Stimulated activated CD4-positive, alpha-beta T cell treated with anti-CD3 and anti-CD28 coated beads, Interleukin-2, amount 100 ng/mL, for 48 hours (primary cell): Measurements from ENCODE around the gene PIM3.
"Not testable (repeated sequence)": the region's sequence is repeated elsewhere in the genome, so short reads cannot be mapped to it uniquely, and the experiment has no call there.

Experiments
- DNase-seq, 2 donors: peaks; one replicate each; pipeline ENCODE4 v3.0.0-alpha.2; 2020

The PIM3 gene

GRCh38 chr22:49968831-49969661, 8.5 kb downstream of the PIM3 start:
- no peak for DNase-seq

DNA sequence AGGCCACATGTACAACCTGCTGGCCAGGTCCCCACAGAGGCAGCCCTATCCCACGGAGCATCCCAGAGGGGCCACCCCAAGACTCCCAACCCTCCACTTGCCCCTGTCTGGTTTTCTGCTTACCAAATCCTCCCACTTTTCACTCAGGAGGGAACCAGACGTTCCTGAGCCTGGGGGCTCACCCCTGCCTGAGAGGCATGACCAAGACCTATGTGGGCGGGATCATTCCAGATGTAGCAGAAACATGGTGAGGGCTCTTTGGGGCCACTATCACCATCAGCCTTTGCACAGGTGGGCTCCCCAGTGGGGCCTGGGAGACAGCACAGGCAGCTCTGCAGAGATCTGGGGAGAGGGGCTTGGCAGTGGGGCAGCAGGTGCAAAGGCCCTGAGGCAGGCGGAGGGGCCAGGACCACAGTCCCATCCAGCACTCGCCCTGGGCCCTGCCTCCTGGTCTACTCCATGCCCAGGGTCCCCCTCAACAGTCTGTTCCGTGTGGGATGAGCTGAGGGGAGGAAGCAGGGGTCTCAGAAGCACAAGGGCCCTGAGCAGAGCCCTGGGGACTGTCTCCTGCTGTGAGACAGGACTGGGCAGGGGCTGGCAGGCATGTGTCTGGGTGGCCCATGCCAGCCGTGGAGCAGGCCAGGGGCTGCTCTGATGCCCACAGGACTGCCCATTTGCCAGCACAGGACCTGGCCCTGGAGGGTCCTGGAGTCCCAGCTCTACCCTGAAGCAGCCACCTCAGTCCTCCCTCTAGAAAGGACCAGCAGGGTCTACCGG, 9.4 kb downstream of the PIM3 start:
- no peak for DNase-seq

DNA sequence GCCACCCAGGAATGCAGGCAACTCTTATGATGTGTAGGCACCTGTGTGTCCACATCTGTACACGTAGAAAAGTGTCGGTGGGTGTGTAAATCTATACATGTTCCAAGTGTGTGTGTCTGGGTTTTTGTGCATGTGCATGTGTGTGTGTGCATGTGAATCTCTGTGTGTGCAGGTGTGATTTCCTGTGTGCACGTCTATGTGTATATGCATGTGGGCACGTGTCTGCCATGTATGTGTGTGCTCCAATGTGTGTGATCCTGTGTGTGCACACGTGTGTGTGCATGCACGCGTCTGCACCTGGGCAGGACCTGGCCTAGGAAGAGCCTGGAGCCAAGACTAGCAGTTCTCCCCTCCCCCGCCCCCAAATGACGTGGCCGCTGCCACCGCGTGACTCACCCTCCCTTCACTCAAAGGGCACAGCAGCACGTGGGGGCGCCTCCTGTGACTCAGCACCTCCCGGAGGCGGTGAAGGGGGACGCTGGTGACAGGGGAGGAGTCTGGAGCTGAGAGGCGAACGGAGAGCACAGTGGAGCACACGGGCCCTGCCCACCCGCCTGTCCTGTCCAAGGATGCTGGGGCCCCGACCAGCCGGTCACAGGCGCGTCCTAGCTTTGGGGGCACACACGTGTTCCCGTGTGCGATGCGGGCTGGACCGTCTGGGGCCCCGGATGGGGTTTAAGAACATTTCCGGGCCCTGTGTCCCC, 10.1 kb downstream of the PIM3 start:
- DNase-seq: peak; percentile 93 to 94

DNA sequence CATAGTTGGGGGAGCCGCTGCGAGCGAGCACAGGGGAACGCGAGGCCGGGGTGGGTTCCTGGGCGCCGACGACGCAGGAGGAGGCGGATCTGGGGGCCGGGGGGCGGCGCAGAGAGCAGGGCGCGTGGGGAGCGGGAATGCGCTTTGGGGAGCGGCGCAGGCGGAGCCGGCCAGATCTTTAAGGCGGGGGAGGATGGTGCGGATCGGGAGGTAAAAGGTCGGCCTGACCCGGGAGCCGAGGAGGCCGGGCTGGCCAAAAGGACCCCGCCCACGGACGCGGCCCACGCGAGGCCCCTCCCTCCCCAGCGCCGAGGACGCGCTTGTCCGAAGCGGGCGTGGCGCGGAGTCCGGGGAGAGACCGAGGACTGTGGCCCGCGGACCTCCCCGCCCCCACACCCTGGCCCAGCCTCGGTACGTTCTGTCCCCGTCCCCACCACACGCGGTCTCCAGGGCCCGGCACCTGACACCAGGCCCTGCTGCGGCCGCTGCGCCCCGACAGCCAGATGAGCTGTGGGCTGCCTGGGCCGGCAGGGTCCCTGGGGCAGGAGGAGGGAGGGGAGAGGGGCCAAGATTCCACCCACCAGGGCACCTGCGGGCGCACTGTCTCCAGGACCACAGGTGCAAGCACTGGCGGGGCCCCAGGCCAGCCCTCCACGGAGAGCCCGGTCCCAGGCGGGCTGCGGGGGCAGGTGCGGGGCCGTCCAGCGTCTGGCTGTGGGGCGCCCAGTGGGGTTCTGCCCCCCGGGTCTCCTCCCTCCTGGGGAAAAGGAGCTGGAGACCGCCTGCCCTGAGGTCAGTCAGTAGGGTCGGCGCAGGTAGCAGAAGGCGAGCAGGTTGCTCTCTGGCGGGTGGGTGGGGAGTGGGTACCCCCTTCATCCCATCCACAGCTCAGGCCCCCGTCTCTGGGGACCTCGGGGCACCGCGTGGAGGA, 10.9 kb downstream of the PIM3 start:
- DNase-seq: peak; percentile 54 to 72

GRCh38 chr22:49972163-49973017, 11.8 kb downstream of the PIM3 start:
- no peak for DNase-seq

DNA sequence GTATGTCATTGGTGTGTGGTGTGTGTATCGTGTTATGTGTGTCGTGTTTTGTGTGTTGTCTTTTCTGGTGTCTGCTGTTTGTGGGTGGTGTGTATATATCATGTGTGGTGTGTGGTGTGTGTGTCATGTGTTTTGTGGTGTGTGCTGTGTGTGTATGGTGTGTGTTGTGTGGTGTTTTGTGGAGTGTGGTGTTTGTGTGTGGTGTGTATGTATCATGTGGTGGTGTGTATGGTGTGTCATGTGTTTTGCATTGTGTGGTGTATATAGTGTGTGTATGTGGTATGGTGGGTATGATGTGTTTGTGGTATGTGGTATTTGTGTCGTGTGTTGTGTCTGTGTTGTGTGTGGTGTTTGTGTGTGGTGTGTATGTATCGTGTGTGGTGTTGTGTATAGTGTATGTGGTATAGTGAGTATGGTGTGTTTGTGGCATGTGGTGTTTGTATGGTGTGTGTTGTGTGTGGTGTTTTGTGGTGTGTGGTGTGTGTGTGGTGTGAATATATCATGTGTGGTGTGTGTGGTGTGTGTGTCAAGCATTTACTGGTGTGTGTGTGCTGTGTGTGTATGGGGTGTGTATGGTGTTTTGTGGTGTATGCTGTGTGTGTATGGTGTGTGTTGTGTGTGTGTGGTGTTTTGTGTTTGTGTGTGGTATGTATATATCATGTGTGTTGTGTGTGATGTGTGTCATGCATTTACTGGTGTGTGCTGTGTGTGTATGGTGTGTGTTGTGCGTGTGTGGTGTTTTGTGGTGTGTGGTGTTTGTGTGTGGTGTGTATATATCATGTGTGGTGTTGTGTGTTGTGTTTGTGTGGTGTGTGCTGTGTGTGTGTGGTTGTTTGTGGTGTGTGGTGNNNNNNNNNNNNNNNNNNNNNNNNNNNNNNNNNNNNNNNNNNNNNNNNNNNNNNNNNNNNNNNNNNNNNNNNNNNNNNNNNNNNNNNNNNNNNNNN, 12.7 kb downstream of the PIM3 start:
- no peak for DNase-seq

- no peak for DNase-seq
Measured at GRCh38 chr22:49975543-49976389, 15.2 kb downstream of the PIM3 start.

- DNase-seq: no peak
Measured at GRCh38 chr22:49976439-49977175, 16.0 kb downstream of the PIM3 start.

GRCh38 chr22:49977578-49977977, 17.0 kb downstream of the PIM3 start:
- DNase-seq: no peak

GRCh38 chr22:49979587-49980264, 19.2 kb downstream of the PIM3 start:
- no peak for DNase-seq

DNA sequence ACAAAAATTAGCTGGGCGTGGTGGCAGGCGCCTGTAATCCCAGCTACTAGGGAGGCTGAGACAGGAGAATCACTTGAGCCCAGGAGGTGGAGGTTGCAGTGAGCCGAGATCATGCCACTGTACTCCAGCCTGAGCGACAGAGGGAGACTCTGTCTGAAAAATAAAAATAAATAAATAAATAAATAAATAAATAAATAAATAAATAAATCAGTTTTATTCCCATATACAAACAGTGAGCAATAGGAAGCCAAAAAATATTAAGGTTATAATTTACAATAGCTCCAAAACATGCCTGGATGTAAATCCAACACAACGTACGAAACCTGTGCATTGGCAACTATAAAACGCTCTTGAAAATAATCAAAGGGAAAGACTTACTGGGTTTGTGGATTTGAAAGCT, 21.2 kb downstream of the PIM3 start:
- not testable (repeated sequence) for DNase-seq

DNA sequence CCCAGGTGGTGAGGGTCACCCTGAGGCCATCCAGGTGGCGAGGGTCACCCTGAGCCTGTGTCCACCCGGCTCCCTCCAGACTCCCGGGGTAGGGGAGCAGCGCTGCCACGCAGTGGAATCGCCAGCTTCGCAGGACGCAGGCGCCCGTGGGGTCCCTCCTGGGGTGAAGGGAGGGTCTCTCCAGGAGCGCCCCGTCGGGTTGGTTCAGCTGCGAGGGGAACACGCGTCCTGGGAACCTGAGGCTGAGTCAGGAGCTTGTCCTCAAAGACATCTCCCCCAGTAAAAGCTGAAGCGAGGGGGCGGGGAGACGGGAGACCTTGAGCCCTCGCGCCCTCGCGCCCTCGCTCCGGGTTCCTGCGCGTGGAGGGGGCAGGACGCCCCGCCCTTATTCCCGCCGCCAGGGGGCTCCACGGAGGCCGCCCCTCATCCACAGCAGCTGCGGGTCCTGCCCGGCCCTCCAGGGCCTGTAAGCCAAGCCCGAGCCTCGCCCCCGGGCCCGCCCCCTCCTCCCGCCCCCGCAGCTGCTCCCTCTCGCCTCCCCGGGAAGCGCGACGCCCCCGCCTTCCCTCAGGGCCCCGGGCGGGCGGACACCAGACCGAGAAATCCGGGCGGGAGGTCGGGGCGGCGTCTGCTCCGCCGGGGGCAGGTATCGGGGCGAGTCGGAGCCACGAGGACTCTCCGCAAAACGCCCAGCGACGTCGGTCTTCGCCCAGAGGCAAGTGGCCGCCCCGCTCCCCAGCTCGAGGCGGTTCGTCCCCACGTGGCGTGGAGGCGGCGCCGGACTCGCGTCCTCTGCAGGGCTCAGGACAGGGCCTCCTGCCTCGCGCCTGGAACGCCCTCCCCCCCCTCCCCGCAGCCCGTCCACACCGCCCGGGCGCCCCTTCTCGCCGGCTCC, 22.8 kb downstream of the PIM3 start:
- DNase-seq: no peak

DNA sequence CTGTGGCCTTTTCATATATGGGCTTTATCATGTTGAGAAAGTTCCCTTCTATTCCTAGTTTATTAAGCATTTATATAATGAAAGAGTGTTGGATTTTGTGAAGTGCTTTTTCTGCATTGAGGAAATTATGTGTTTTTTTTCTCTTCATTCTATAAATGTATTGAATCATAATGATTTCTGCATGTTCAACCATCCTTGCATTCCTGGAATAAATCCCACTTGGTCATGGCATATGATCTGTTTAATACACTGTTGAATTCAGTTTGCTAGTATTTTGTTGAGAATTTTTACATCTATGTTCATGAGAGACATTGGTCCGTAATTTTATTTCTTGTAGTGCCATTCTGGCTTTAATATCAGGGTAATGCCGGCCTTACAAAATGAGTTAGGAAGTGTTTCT, 25.8 kb downstream of the PIM3 start:
- DNase-seq: no peak

GRCh38 chr22:49989826-49990225, 29.3 kb downstream of the PIM3 start:
- DNase-seq: not testable (repeated sequence)

- DNase-seq: no peak
Measured at GRCh38 chr22:49991167-49991566, 30.6 kb downstream of the PIM3 start.

- DNase-seq: no peak
Measured at GRCh38 chr22:49991907-49992533, 31.4 kb downstream of the PIM3 start.
